HEK293 (cell line): Measurements from ENCODE around the gene CCDC92.

Experiments
- CTCF ChIA-PET: fragments of 350-600 bp; formaldehyde crosslinking; extraction: SDS; loops from one replicate; lab custom pipeline; 2021; ENCODE audit warnings: antibody characterized with exemption; lab: Yijun Ruan, JAX
- POLR2A ChIA-PET: fragments of 300-600 bp; formaldehyde crosslinking; extraction: SDS; loops from one replicate; lab custom pipeline; 2020; ENCODE audit warnings: antibody characterized with exemption, inconsistent platforms; lab: Yijun Ruan, JAX
- H3K27ac ChIP-seq: fragments of 200-500 bp; sonication (Bioruptor generic); 2 replicates; pipeline ENCODE4 v1.5.1; 2014; ENCODE audit warnings: low read depth, low read length, control low read depth, inconsistent platforms; ENCODE audit errors: extremely low read depth
- H3K36me3 ChIP-seq, 2 experiments: fragments of 200-500 bp in 1 of 2; sonication (Bioruptor generic) in 1 of 2; 1 replicate in 1 of 2; 2 replicates in 1 of 2; pipeline ENCODE4 v1.5.1; 2014 to 2017; ENCODE audit warnings: inconsistent platforms in 2 of 2, low read length in 2 of 2; ENCODE audit not compliant: control insufficient read depth in 2 of 2, insufficient read depth in 1 of 2
- H3K4me1 ChIP-seq: fragments of 200-500 bp; sonication (Bioruptor generic); 2 replicates; pipeline ENCODE4 v1.5.1; 2014; ENCODE audit warnings: mild to moderate bottlenecking, low read length, inconsistent platforms; ENCODE audit not compliant: control insufficient read depth, insufficient read depth
- H3K4me3 ChIP-seq: 2 replicates; pipeline ENCODE4 v1.5.1; 2011; ENCODE audit warnings: low read depth, mild to moderate bottlenecking, control low read depth, low read length, moderate library complexity
- H3K9me3 ChIP-seq: fragments of 200-500 bp; sonication (Bioruptor generic); 2 replicates; pipeline ENCODE4 v1.5.1; 2014; ENCODE audit warnings: low read depth, low read length, inconsistent platforms; ENCODE audit not compliant: control insufficient read depth, insufficient read depth
- GLI4 ChIP-seq: fragments of 450-650 bp; formaldehyde crosslinking; IDR thresholded peaks from 2 replicates; pipeline ENCODE4 v1.5.1; 2016; ENCODE audit warnings: missing biosample characterization, missing genetic modification characterization
- HOXA7 ChIP-seq: sonication (generic); formaldehyde crosslinking; IDR thresholded peaks from 2 replicates; pipeline ENCODE4 v1.8.1; 2022; ENCODE audit warnings: missing genetic modification reagents, borderline replicate concordance
- SALL2 ChIP-seq: fragments of 450-650 bp; formaldehyde crosslinking; IDR thresholded peaks from 2 replicates; pipeline ENCODE4 v1.5.0; 2017; ENCODE audit warnings: missing biosample characterization, mild to moderate bottlenecking, missing genetic modification characterization, borderline replicate concordance
- TCF7L2 ChIP-seq: IDR thresholded peaks from 2 replicates; pipeline ENCODE4 v1.6.1; 2011; ENCODE audit warnings: low read depth, mild to moderate bottlenecking, inconsistent platforms, low read length, moderate library complexity, borderline replicate concordance
- YY2 ChIP-seq: fragments of 450-650 bp; formaldehyde crosslinking; IDR thresholded peaks from 2 replicates; pipeline ENCODE4 v1.5.1; 2016; ENCODE audit warnings: missing biosample characterization, missing genetic modification characterization
- ZBTB1 ChIP-seq: fragments of 450-650 bp; formaldehyde crosslinking; IDR thresholded peaks from 2 replicates; pipeline ENCODE4 v1.5.1; 2016; ENCODE audit warnings: missing biosample characterization, missing genetic modification characterization
- ZBTB21 ChIP-seq: fragments of 450-650 bp; formaldehyde crosslinking; IDR thresholded peaks from 2 replicates; pipeline ENCODE4 v1.5.1; 2017; ENCODE audit warnings: missing biosample characterization, missing genetic modification characterization
- ZNF121 ChIP-seq: fragments of 450-650 bp; formaldehyde crosslinking; IDR thresholded peaks from 2 replicates; pipeline ENCODE4 v1.5.1; 2016; ENCODE audit warnings: missing biosample characterization, missing genetic modification characterization
- ZNF16 ChIP-seq: fragments of 450-650 bp; formaldehyde crosslinking; IDR thresholded peaks from 2 replicates; pipeline ENCODE4 v1.5.1; 2016; ENCODE audit warnings: low read depth, missing biosample characterization, missing genetic modification characterization
- ZNF404 ChIP-seq: fragments of 450-650 bp; formaldehyde crosslinking; IDR thresholded peaks from 2 replicates; pipeline ENCODE4 v1.5.1; 2017; ENCODE audit warnings: missing biosample characterization, missing genetic modification characterization
- ZNF555 ChIP-seq: fragments of 450-650 bp; formaldehyde crosslinking; conservative IDR thresholded peaks from 2 replicates; pipeline ENCODE4 v1.5.1; 2017; ENCODE audit warnings: missing biosample characterization, mild to moderate bottlenecking, missing genetic modification characterization, inconsistent platforms
- ZNF561 ChIP-seq: fragments of 450-650 bp; IDR thresholded peaks from 2 replicates; pipeline ENCODE4 v1.5.1; 2018; ENCODE audit warnings: missing biosample characterization, missing genetic modification characterization, borderline replicate concordance
- ZNF600 ChIP-seq: fragments of 450-650 bp; formaldehyde crosslinking; IDR thresholded peaks from 2 replicates; pipeline ENCODE4 v1.5.1; 2016; ENCODE audit warnings: missing biosample characterization, missing genetic modification characterization
- ZNF610 ChIP-seq: fragments of 450-650 bp; formaldehyde crosslinking; IDR thresholded peaks from 2 replicates; pipeline ENCODE4 v1.5.1; 2016; ENCODE audit warnings: missing biosample characterization, missing genetic modification characterization, borderline replicate concordance
- ZNF629 ChIP-seq: fragments of 450-650 bp; formaldehyde crosslinking; IDR thresholded peaks from 2 replicates; pipeline ENCODE4 v1.5.1; 2017; ENCODE audit warnings: missing biosample characterization, missing genetic modification characterization
- ZNF670 ChIP-seq: fragments of 450-650 bp; formaldehyde crosslinking; IDR thresholded peaks from 2 replicates; pipeline ENCODE4 v1.5.1; 2016; ENCODE audit warnings: missing biosample characterization, missing genetic modification characterization, low read depth
- ZXDB ChIP-seq: fragments of 450-650 bp; formaldehyde crosslinking; IDR thresholded peaks from 2 replicates; pipeline ENCODE4 v1.5.1; 2016; ENCODE audit warnings: missing biosample characterization, missing genetic modification characterization
- TF ChIP-seq, protein P1 (sequence below): fragments of 450-650 bp; formaldehyde crosslinking; IDR thresholded peaks from 2 replicates; pipeline ENCODE4 v1.5.1; 2017; ENCODE audit warnings: missing biosample characterization, missing genetic modification characterization
- TF ChIP-seq, protein P2 (sequence below): fragments of 450-650 bp; formaldehyde crosslinking; IDR thresholded peaks from 2 replicates; pipeline ENCODE4 v1.5.1; 2016; ENCODE audit warnings: missing biosample characterization, missing genetic modification characterization
- TF ChIP-seq, protein P3 (sequence below): fragments of 450-650 bp; formaldehyde crosslinking; IDR thresholded peaks from 2 replicates; pipeline ENCODE4 v1.5.1; 2016; ENCODE audit warnings: missing biosample characterization, missing genetic modification characterization, borderline replicate concordance

The CCDC92 gene

DNA sequence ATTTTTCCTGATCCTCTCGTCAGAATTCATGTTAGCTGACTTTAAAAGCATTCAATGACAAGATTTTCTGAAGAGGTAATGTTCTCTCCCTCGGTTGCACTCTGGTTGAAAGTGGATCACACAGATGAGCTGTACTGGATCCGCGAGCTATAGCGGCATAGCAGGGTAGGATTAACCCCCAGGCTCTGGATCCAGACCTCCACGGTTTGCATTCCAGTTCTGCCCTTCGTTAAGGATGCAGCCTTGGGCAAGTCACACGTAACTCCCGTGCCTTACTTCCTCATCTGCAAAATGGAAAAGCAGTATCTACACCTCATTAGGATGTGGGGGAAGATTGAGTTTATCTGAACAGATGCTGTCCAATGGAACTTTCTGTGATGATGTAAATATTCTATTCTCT lies 13.8 kb downstream of the CCDC92 start (continued):
- no peak for TF ChIP-seq ZBTB21 (tag by site-specific recombination)
- no peak for TF ChIP-seq ZNF561
- TF ChIP-seq, protein P1, sequence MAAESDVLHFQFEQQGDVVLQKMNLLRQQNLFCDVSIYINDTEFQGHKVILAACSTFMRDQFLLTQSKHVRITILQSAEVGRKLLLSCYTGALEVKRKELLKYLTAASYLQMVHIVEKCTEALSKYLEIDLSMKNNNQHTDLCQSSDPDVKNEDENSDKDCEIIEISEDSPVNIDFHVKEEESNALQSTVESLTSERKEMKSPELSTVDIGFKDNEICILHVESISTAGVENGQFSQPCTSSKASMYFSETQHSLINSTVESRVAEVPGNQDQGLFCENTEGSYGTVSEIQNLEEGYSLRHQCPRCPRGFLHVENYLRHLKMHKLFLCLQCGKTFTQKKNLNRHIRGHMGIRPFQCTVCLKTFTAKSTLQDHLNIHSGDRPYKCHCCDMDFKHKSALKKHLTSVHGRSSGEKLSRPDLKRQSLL (tag by site-specific recombination) = no peak
- no peak for TF ChIP-seq SALL2
- TF ChIP-seq ZXDB (tag by site-specific recombination) = no peak
- TF ChIP-seq GLI4 = no peak
- TF ChIP-seq, protein P2, sequence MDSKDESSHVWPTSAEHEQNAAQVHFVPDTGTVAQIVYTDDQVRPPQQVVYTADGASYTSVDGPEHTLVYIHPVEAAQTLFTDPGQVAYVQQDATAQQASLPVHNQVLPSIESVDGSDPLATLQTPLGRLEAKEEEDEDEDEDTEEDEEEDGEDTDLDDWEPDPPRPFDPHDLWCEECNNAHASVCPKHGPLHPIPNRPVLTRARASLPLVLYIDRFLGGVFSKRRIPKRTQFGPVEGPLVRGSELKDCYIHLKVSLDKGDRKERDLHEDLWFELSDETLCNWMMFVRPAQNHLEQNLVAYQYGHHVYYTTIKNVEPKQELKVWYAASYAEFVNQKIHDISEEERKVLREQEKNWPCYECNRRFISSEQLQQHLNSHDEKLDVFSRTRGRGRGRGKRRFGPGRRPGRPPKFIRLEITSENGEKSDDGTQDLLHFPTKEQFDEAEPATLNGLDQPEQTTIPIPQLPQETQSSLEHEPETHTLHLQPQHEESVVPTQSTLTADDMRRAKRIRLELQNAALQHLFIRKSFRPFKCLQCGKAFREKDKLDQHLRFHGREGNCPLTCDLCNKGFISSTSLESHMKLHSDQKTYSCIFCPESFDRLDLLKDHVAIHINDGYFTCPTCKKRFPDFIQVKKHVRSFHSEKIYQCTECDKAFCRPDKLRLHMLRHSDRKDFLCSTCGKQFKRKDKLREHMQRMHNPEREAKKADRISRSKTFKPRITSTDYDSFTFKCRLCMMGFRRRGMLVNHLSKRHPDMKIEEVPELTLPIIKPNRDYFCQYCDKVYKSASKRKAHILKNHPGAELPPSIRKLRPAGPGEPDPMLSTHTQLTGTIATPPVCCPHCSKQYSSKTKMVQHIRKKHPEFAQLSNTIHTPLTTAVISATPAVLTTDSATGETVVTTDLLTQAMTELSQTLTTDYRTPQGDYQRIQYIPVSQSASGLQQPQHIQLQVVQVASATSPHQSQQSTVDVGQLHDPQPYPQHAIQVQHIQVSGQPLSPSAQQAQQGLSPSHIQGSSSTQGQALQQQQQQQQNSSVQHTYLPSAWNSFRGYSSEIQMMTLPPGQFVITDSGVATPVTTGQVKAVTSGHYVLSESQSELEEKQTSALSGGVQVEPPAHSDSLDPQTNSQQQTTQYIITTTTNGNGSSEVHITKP (tag by site-specific recombination) = no peak
- no peak for TF ChIP-seq ZNF121 (tag by site-specific recombination)
- TF ChIP-seq ZBTB1 (tag by site-specific recombination) = no peak

DNA sequence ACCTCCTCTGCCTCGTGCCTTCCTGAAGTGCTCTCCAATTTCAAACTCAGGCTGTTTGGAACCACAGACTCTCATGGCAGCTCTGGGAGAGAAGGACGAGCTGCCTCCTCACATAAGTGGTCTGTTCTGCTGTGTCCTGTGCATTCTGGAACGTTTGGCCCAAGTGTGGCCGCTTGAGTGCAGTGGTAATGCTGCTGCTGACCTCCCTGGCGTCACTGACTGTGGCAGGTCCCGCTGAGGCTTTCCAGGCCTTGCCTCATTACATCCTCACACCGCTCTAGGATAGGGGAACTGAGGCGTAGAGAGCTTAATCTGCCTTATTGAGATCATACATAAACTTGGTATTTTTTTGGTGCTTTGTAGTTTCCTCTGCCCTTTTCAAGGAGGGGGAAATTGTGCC lies 14.2 kb downstream of the CCDC92 start:
- Histone ChIP-seq H3K4me3 (no peak overlapping the region), H3K9me3 (no peaks in the 10 kb centered on the region), H3K4me1 (peaks cover 4% of the 10 kb centered on the region; the same call in 1 of the 2 replicates), H3K36me3 (no peaks in the 10 kb centered on the region), H3K27ac (no peak overlapping the region)
- ChIA-PET CTCF (interaction anchor here (0.6 to 0.7 kb wide), 2 partner anchors 53 to 1025 kb away, joined by 3 to 5 read pairs; no protein-coding TSS in a partner anchor), POLR2A (interaction anchor here (0.5 kb wide), 1 partner anchor 70 kb away, joined by 3 read pairs; no protein-coding TSS in a partner anchor)
- no peak for TF ChIP-seq ZNF610 (tag by site-specific recombination)
- no peak for TF ChIP-seq ZNF670
- no peak for TF ChIP-seq ZNF629 (tag by site-specific recombination)
- TF ChIP-seq HOXA7 = no peak
- TF ChIP-seq ZNF16 = no peak
- no peak for TF ChIP-seq ZNF555 (tag by site-specific recombination)
- no peak for TF ChIP-seq ZNF600 (tag by site-specific recombination)
- TF ChIP-seq TCF7L2 = no peak
- TF ChIP-seq YY2 = no peak
- TF ChIP-seq, protein P3, sequence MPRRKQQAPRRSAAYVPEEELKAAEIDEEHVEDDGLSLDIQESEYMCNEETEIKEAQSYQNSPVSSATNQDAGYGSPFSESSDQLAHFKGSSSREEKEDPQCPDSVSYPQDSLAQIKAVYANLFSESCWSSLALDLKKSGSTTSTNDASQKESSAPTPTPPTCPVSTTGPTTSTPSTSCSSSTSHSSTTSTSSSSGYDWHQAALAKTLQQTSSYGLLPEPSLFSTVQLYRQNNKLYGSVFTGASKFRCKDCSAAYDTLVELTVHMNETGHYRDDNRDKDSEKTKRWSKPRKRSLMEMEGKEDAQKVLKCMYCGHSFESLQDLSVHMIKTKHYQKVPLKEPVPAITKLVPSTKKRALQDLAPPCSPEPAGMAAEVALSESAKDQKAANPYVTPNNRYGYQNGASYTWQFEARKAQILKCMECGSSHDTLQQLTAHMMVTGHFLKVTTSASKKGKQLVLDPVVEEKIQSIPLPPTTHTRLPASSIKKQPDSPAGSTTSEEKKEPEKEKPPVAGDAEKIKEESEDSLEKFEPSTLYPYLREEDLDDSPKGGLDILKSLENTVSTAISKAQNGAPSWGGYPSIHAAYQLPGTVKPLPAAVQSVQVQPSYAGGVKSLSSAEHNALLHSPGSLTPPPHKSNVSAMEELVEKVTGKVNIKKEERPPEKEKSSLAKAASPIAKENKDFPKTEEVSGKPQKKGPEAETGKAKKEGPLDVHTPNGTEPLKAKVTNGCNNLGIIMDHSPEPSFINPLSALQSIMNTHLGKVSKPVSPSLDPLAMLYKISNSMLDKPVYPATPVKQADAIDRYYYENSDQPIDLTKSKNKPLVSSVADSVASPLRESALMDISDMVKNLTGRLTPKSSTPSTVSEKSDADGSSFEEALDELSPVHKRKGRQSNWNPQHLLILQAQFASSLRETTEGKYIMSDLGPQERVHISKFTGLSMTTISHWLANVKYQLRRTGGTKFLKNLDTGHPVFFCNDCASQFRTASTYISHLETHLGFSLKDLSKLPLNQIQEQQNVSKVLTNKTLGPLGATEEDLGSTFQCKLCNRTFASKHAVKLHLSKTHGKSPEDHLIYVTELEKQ = no peak
- no peak for TF ChIP-seq ZNF404 (tag by site-specific recombination)
